Adrenal gland (tissue), 12 donors: Measurements from ENCODE around the gene TMEM123. TPM values are rescaled to one million over a fixed set of nuclear protein-coding genes. Genes with fewer than 3 reads are reported as not detected.

Source experiments
- DNase-seq, 7 donors: peaks; one replicate each; pipeline ENCODE4 v3.0.0-alpha.2; 2019 to 2020
- H3K27ac ChIP-seq, 5 donors: fragments of 200-600 bp; sonication (generic) in 4 of 5; 1 replicate in 3 of 5; 2 replicates in 2 of 5; pipeline versions ENCODE4 v1.5.1 to v1.8.0; 2016 to 2020; ENCODE audit warnings: mild to moderate bottlenecking in 1 of 5
- H3K27me3 ChIP-seq: fragments of 200-600 bp; 2 replicates; pipeline ENCODE4 v1.8.0; 2021
- H3K36me3 ChIP-seq, 2 donors: fragments of 200-600 bp; replicated peaks in 1 of 2; 1 replicate in 1 of 2; 2 replicates in 1 of 2; pipeline versions ENCODE4 v1.5.1 to v1.8.0; 2018 to 2022
- H3K4me1 ChIP-seq, 2 donors: fragments of 200-600 bp; replicated peaks in 1 of 2; 1 replicate in 1 of 2; 2 replicates in 1 of 2; pipeline versions ENCODE4 v1.5.1 to v1.8.0; 2018 to 2021
- H3K4me3 ChIP-seq, 4 donors: fragments of 200-600 bp; sonication (generic) in 3 of 4; one replicate each; pipeline ENCODE4 v1.5.1; 2016 to 2018
- H3K9me3 ChIP-seq, 3 donors: fragments of 200-600 bp; sonication (generic) in 1 of 3; replicated peaks in 1 of 3; 1 replicate in 2 of 3; 2 replicates in 1 of 3; pipeline versions ENCODE4 v1.5.1 to v1.8.0; 2016 to 2021
- POLR2A ChIP-seq, 2 donors: fragments of 450-650 bp; IDR thresholded peaks; one replicate each; pipeline ENCODE4 v1.6.1; 2017; ENCODE audit warnings: antibody characterized with exemption in 2 of 2, mild to moderate bottlenecking in 2 of 2, moderate library complexity in 1 of 2
- WGBS, 4 donors: extraction: QIAGEN DNeasy Blood & Tissue Kit in 2 of 4; methylation state at CpG; one replicate each; pipeline versions ENCODE4 v1.1.5 to v1.1.7; 2013 to 2017; 5-methylcytosine and 5-hydroxymethylcytosine counted together
- intact Hi-C, 2 donors: fragments of 100-400 bp; cut with DNase I; formaldehyde crosslinking; loops; one replicate each; pipeline versions ENCODE4 v1.14.1 to v1.15.0; 2022 to 2023
- polyA plus RNA-seq, 3 donors: library from polyadenylated mRNA; stranded (reverse); fragments of 200-250 nt in 2 of 3; fragments of 350-450 nt in 1 of 3; fragmentation: Illumina TruSeq in 1 of 3; extraction: RNeasy Lipid Tissue Mini Kit (QIAGEN cat#74804) in 1 of 3; gene quantifications; one replicate each; pipeline ENCODE4 v1.2.3, GENCODE V29; 2013 to 2014
- total RNA-seq, 9 donors: library from RNA; depleted of rRNA in 4 of 9; stranded (reverse); fragments of >200 nt in 4 of 9; fragments of 120-200 nt in 1 of 9; fragmentation: NEBNext Ultra II Directional in 1 of 9; extraction: Animal tissue kit (Norgen Biotek cat#: 25700) in 1 of 9; gene quantifications; one replicate each; pipeline versions ENCODE4 v1.1.0 to v1.2.4, GENCODE V29; 2013 to 2023
- TF ChIP-seq, protein P1 (sequence below), 6 experiments: fragments of 450-650 bp in 4 of 6; fragments of 200-600 bp in 2 of 6; sonication (generic) in 1 of 6; IDR thresholded peaks; 1 replicate in 5 of 6; 2 replicates in 1 of 6; pipeline versions ENCODE4 v1.5.1 to v1.8.0; 2016 to 2021; ENCODE audit warnings: antibody characterized with exemption in 6 of 6, mild to moderate bottlenecking in 2 of 6, moderate library complexity in 1 of 6
- donor health status: healthy with polysubstance abuse.
- donor health status: Bipolar disorder and iron deficiency.
- donor health status: DM: yes; HTN: yes; CAD: no.
- donor health status: DM: no; HTN: no; CAD: no.
- donor health status: DM: no; HTN: no; CAD: no.
- donor health status: DM: yes; HTN: yes; CAD: no.

The TMEM123 gene
- total and polyA plus RNA-seq, 12 donors: 19.2 to 284 (median 117) TPM

DNA sequence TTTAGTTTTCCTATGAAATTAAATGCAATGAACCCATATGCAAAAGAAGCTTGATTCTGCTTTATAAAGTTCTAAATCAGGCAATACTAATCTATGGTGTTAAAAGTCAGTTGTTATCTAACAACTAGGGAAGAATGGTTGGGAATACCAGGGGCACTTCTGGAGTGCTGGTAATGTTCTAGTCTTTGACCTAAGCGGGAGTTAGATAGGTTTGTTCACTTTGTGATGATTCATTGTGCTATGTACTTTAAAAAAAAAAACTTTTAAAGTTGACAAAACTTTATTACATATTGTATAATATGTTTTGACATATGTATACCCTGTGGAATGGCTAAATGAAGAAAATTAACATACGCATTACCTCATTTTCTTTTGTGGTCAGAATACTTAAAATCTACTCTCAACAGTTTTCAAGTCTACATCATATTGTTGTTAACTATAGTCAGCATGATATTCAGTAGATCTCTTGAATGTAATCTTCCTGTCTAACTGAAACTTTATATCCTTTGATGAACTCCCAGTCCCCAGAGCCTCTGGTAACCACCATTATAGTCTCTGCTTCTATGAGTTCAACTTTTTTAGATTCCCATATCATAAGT, 66.3 kb downstream of the TMEM123 start:
- H3K27me3 ChIP-seq: no peaks in the 10 kb centered on the region
- 87 to 96% (median 90%) methylated on average over 2 of the region's 2 CpGs for WGBS, 4 donors
- no peak overlapping the region for H3K27ac ChIP-seq
- DNase-seq: no peak
- H3K9me3 ChIP-seq: no peaks in the 10 kb centered on the region
- intact Hi-C loops: no loop called here
- peaks cover 22 to 29% of the 10 kb centered on the region in 2 donors for H3K4me1 ChIP-seq
- TF ChIP-seq POLR2A (IDR thresholded peaks at IDR 0.05): no peak
- no peak overlapping the region for H3K4me3 ChIP-seq
- H3K36me3 ChIP-seq: peaks cover 0 to 6% of the 10 kb centered on the region in 2 donors

DNA sequence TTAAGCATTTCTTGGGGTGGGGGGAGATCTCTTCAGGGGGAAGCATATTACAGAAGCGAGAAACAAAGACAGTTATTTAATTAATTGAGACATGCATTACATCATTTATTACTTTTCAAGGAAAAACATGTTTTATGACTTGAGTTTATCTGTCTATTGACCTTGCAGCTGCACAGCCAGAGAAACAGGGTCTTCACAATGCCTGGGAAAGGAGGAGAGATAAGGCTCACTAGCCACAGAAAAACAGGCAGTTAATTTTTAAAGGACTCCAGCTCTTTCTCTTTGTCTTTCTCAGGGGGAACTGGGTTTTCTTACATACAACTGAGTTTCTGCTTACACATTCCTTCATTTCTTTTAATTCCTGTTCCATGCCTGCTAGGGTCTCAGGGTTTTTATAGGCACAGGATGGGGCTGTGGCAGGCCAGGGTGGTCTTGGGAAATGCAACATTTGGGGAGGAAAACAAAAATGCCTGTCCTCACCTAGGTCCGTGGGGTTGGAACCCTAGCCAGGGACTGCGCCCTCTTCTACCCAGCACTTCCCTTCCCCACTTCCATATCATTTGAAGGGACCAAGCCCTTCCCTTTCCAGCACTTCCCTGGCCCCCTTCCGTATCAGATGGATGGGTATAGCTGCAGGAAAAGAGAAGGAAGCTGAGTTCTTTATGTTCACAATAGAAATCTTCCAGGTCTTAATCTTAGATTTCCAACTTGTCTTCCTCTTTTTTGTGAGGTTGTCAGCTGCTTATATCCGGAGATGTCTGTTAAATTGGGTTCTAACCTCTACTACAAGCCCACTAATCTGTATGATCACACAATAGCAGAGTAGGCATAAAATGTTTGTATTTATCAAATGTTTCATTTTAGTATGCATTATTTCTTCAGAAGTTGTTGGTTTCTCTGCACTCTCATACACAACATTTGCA, 67.2 kb downstream of the TMEM123 start:
- peak in 1 of 7 donors; percentile 20 for DNase-seq
- Histone ChIP-seq H3K9me3 (no peaks in the 10 kb centered on the region), H3K4me3 (no peak overlapping the region), H3K36me3 (peaks cover 0 to 14% of the 10 kb centered on the region in 2 donors), H3K27ac (peak overlapping the region in 2 of 5 donors; percentile 27 to 65), H3K4me1 (peaks cover 22 to 29% of the 10 kb centered on the region in 2 donors), H3K27me3 (no peaks in the 10 kb centered on the region)
- WGBS, 4 donors: 56 to 65% (median 59%) methylated on average over 5 of the region's 5 CpGs
- TF ChIP-seq, protein P1, sequence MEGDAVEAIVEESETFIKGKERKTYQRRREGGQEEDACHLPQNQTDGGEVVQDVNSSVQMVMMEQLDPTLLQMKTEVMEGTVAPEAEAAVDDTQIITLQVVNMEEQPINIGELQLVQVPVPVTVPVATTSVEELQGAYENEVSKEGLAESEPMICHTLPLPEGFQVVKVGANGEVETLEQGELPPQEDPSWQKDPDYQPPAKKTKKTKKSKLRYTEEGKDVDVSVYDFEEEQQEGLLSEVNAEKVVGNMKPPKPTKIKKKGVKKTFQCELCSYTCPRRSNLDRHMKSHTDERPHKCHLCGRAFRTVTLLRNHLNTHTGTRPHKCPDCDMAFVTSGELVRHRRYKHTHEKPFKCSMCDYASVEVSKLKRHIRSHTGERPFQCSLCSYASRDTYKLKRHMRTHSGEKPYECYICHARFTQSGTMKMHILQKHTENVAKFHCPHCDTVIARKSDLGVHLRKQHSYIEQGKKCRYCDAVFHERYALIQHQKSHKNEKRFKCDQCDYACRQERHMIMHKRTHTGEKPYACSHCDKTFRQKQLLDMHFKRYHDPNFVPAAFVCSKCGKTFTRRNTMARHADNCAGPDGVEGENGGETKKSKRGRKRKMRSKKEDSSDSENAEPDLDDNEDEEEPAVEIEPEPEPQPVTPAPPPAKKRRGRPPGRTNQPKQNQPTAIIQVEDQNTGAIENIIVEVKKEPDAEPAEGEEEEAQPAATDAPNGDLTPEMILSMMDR (IDR thresholded peaks at IDR 0.05): no peak
- TF ChIP-seq POLR2A (IDR thresholded peaks at IDR 0.05): no peak
- intact Hi-C loops: no loop called here

DNA sequence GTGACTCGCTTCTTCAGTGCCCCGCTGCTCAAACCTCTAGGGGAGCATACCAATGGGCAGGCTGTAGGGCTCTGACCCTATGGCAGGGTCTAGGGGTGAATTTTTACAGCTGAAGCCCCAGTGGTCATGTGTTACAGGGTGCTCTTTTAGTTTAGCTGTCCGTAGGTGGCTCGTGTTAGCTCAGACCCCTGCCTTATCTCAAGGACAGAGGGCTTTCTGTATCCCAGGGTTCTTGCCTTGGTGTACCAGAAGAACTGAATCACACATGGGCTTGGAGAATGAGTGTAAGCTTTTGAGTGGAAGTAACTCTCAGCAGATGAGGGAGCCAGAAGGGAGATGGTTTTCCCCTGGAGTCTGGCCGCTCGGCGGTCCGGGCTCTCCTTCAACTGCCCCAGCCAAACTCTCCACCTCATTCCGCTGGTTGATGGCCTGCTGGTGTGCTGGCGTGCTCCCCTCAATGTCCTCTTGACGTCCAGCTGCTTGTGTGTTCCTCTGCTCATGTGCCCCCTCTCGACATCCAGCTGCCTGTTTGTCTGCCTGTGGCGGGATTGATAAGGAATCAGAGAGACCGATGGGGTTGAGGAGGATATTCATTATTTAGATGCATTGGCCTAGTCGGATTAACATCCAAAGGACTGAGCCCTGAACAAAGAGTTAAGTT, 68.0 kb downstream of the TMEM123 start:
- 59 to 72% (median 67%) methylated on average over 10 to 15 of the region's 15 CpGs for WGBS, 4 donors
- Histone ChIP-seq H3K27me3 (no peaks in the 10 kb centered on the region), H3K4me1 (peaks cover 22 to 29% of the 10 kb centered on the region in 2 donors), H3K9me3 (no peaks in the 10 kb centered on the region), H3K4me3 (no peak overlapping the region), H3K36me3 (peaks cover 0 to 17% of the 10 kb centered on the region in 2 donors), H3K27ac (peak overlapping the region in 2 of 5 donors; percentile 27 to 65)
- intact Hi-C loops: no loop called here
- peak in 4 of 7 donors; percentile 15 to 34 (median 24) for DNase-seq
- TF ChIP-seq, protein P1 (IDR thresholded peaks at IDR 0.05): no peak
- no peak for TF ChIP-seq POLR2A (IDR thresholded peaks at IDR 0.05)

DNA sequence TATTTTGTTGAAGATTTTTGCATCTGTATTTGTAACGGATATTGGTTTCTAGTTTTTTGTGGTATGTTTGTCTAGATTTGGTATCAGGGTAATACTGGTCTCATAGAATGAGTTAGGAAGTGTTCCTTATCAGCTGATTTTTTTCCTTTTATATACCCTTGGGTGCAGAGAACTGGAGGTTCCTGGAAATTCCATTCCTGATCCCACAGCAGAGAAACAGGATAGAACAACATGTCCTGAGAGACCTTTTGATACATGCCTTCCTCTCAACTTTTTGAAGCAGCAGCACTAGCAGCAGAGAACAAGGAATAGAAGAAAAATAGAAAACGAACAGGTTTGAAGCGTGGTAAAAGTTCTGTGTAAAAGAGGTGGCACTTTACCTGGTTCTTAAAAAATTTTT, 68.7 kb downstream of the TMEM123 start:
- Histone ChIP-seq H3K27me3 (no peaks in the 10 kb centered on the region), H3K9me3 (no peaks in the 10 kb centered on the region), H3K27ac (peak overlapping the region in 1 of 5 donors; percentile 27), H3K4me3 (no peak overlapping the region), H3K4me1 (peaks cover 22 to 29% of the 10 kb centered on the region in 2 donors), H3K36me3 (peaks cover 0 to 24% of the 10 kb centered on the region in 2 donors)
- DNase-seq: no peak
- WGBS, 4 donors: 75 to 80% (median 79%) methylated on average over 3 of the region's 3 CpGs
- TF ChIP-seq, protein P1 (IDR thresholded peaks at IDR 0.05): no peak
- no peak for TF ChIP-seq POLR2A (IDR thresholded peaks at IDR 0.05)
- intact Hi-C loops: no loop called here
